SK-N-MC (cell line): ENCODE results near the gene GSG1L.

Source experiments
- EZH2 ChIP-seq: fragments of 200-600 bp; sonication (generic); IDR thresholded peaks from one replicate; pipeline ENCODE4 v1.6.1; 2017; ENCODE audit warnings: antibody characterized with exemption
- POLR2AphosphoS5 ChIP-seq: IDR thresholded peaks from 2 replicates; pipeline ENCODE4 v1.6.1; 2012; ENCODE audit warnings: mild to moderate bottlenecking, low read depth, low read length, borderline replicate concordance

DNA sequence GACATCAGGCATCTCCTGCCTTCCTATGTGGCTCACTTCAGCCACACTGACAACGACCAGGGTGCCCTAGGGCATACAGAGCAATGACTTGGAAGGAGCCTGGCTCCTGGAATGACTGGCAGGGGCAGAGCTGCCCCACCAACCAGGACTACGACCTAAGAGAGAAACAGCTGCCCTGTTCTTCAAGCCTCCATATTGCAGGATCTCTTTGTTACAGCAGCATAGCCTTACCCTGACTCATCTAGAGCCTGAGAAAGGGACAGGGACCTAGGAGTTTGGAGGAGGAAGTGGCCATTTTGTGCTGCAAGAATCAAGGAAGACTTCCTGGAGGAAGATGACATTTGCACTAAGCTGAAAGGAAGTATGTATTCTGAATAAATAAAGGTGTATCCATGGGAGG lies 49.6 kb downstream of the GSG1L start:
- TF ChIP-seq POLR2AphosphoS5: no peak
- TF ChIP-seq EZH2: no peak
